SK-N-SH (cell line): ENCODE results near the gene PLRG1.

ENCODE experiments used
- CHD2 ChIP-seq: fragments of 150-350 bp; IDR thresholded peaks from 2 replicates; pipeline ENCODE4 v1.6.1; 2018; ENCODE audit warnings: low read length; ENCODE audit not compliant: partially characterized antibody
- CTCF ChIP-seq: fragments of 200-600 bp; sonication (generic); IDR thresholded peaks from 2 replicates; pipeline ENCODE4 v1.6.1; 2017; ENCODE audit warnings: antibody characterized with exemption, mild to moderate bottlenecking, moderate library complexity
- EZH2phosphoT487 ChIP-seq: fragments of 200-600 bp; sonication (generic); IDR thresholded peaks from 2 replicates; pipeline ENCODE4 v1.6.1; 2017; ENCODE audit warnings: low read depth, mixed run types, mild to moderate bottlenecking, antibody characterized with exemption, moderate library complexity, borderline replicate concordance
- NRF1 ChIP-seq: IDR thresholded peaks from 2 replicates; pipeline ENCODE4 v1.6.1; 2012; ENCODE audit warnings: low read depth, mild to moderate bottlenecking, low read length
- POLR2AphosphoS5 ChIP-seq: IDR thresholded peaks from 2 replicates; pipeline ENCODE4 v1.6.1; 2012; ENCODE audit warnings: low read depth, low read length
- RFX5 ChIP-seq: IDR thresholded peaks from 2 replicates; pipeline ENCODE4 v1.6.1; 2012; ENCODE audit warnings: mild to moderate bottlenecking, improper control_type of control experiment, low read length
- RXRA ChIP-seq: IDR thresholded peaks from 2 replicates; pipeline ENCODE4 v1.4.0; 2012; ENCODE audit warnings: low read depth, mild to moderate bottlenecking, borderline replicate concordance
- USF2 ChIP-seq: fragments of 150-350 bp; IDR thresholded peaks from 2 replicates; pipeline ENCODE4 v1.6.1; 2017; ENCODE audit warnings: antibody characterized with exemption, low read length, low read depth, borderline replicate concordance

- TF ChIP-seq CTCF, result peak; percentile 38; the same call in 1 of the 2 replicates
- TF ChIP-seq NRF1, result no peak
- no peak for TF ChIP-seq POLR2AphosphoS5
- no peak for TF ChIP-seq USF2
- no peak for TF ChIP-seq CHD2
- no peak for TF ChIP-seq RFX5
- TF ChIP-seq EZH2phosphoT487, result no peak
- no peak for TF ChIP-seq RXRA
Observed at GRCh38 chr4:154545689-154546088, 4.5 kb downstream of the PLRG1 start.
